ENCODE results near the gene CPLANE2.
"Not testable (repeated sequence)": the region's sequence is repeated elsewhere in the genome, so short reads cannot be mapped to it uniquely, and the experiment has no call there.

CPLANE2 gene

DNA sequence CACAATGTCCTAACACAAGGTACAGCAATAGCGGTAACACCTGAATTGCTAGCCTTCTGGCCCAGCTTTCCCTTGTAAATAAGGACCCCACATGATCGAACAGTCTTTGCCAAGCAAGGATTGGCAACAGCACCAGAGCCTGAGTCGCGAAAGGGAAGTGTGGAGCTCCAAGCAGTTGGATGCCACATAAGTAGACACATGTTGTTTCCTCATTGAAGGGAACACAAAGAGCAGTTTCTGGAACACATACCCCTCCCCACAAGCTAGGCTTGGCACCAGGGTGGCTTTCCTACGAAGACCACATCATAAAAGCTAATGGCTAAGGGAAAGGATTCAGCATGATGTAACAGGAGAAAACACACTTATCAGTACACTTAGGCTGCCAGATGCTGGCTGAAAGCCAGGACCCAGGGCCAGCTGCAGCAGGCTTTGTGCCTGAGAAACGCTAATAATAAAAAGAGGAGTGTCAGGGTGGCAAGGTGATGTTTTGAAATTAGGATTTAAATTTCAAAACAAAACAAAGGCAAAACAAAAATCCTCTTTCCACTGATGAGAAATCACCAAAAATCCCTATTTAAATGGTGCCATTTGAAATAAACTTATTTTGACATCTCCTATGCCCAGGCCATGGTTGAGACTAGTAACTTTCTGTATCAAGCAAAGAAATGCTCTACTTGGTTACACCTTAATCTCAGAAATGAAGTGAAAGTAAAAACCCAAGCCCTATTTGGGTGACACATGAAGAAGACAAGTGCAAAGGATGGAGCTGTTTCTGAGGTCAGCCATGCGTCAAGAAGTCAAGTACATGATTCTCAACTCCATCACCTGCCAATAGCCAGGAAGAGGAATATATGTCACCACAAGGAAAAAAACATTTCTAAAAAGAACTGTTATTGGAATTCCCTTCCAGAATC lies 11.9 kb upstream of the CPLANE2 start:
- DNase-seq, result no peak

DNA sequence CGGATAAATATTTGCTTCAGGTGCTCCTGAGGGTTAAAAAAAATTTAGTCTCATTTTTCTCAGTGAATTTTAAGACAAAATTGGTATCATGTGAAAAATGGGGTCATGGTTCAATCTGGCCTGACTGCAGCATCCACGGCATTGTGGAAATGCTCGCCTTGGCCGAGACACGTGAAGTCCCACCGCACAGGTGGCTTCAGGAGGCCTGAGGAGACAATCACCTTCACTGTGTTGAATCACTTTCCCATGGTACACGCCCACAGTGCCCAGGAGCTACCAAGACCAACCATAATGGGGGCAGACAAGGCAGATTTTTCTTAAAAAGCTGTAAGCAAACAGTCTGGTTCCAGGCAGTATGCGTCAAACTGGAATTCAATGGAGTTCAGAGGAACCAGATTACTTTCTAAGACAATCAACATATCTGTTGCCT lies 11.0 kb upstream of the CPLANE2 start:
- DNase-seq, result no peak

- no peak for DNase-seq
Observed at GRCh38 chr1:16247441-16247840, 10.5 kb upstream of the CPLANE2 start.

DNA sequence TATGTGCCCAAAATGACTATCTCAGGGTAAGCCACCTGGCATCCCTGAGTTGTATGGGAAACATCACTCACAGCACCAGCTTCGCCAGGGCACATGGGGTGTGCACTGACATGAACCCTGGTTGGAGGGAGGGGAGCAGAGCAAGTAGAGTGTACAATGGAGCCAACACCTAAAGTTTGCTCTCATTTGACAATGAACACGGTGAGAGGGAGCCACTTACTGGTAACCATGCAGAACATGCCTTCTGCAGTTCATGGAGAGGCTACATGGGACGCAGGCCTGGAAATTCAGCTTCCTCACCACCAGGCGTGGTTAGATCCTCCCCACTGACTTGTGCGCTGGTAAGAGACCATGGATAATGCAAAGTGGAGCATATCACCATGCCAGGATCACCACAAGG lies 10.0 kb upstream of the CPLANE2 start:
- no peak for DNase-seq

GRCh38 chr1:16246239-16246638 lies 9.3 kb upstream of the CPLANE2 start:
- not testable (repeated sequence) for DNase-seq

GRCh38 chr1:16245476-16246196 lies 8.7 kb upstream of the CPLANE2 start:
- DNase-seq, result no peak

DNA sequence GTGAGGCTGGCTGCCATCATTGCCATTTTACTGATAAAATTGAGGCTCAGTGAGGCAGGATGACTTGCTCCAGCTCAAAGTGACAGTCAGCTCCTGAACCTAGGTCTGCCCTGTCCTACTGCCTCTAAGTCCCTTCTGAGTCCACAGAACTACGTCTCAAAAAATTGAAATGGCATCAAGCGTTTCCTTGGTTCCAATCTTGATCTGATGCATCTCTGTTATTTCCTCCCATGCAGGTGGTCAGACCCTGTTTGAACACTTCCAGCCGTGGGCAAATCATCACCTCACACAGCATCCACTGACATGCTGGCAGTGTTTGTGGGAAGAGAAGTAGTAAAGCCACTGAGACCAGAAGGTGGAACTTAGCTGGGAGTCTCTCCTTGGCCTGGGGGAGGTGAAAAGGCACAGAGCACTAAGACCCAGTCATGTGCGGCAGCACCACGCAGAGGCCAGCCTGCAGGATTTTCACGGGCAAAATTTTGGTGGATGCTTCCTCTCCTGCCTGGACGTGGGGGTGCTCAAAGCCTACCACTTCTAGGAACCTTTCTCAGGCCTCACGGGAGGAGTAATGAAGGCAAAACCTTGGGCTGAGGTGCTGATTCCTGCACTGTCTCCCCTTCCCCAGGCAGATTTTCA lies 7.8 kb upstream of the CPLANE2 start:
- no peak for DNase-seq

GRCh38 chr1:16243936-16244649 lies 7.1 kb upstream of the CPLANE2 start:
- peak; percentile 43 for DNase-seq

- no peak for DNase-seq
Observed at GRCh38 chr1:16243215-16243610, 6.2 kb upstream of the CPLANE2 start.

DNA sequence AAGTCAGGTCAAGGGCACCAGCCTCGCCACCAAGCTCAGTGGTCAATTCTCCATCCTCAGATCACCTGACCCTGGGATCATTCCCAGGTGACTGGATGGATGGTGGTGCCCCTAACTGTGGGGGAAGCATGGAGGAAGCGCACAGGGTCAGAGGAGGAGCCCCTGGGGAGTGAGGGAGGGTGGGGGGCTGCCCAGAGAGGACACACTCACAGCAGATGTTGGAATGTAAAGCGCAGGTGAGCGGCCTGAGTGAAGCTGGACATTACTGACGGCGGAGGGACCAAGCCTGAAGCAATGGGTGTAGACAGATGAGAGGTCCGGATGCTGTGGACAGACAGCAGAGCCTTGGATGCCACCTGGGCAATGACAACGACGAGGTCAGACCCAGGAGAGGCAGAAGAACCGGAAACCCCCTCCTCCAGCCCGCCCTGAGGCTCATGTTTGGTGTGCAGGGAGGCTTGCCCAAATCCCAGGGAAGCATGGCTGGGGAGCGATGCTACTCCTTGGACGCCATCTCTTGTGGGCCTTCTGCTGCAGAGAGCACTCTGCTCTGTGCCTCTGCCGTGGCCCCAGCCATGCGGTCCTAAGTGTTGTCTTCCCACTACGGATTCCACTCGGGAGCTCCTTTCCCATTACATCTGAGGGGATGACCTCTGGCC lies 5.7 kb upstream of the CPLANE2 start:
- no peak for DNase-seq

DNA sequence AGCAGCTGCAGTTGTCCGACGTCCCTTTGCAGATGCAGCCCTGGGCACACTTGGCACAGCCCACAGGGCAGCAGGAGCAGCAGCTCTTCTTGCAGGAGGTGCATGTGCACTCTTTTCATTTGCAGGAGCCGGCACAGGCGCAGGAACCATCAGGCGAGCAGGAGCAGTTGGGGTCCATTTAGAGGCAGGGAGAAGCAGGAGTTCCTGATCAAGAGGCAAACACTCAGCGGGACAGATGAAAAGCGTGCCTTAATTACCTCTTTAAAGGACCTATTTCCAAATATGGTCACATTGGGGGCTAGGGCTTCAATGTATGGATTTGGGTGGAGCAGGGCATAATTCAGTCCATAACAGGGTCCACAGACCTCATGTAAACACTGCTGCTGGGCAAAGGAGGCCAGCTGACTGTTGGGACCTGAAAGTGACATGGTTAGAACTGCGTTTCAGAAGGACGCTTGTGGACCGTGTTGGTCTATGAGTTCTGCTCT lies 4.3 kb upstream of the CPLANE2 start:
- DNase-seq, result no peak

GRCh38 chr1:16239972-16240491 lies 3.0 kb upstream of the CPLANE2 start:
- no peak for DNase-seq

GRCh38 chr1:16237343-16237830 lies 404 bp upstream of the CPLANE2 start:
- no peak for DNase-seq

GRCh38 chr1:16235944-16236510 lies 956 bp downstream of the CPLANE2 start:
- no peak for DNase-seq

DNA sequence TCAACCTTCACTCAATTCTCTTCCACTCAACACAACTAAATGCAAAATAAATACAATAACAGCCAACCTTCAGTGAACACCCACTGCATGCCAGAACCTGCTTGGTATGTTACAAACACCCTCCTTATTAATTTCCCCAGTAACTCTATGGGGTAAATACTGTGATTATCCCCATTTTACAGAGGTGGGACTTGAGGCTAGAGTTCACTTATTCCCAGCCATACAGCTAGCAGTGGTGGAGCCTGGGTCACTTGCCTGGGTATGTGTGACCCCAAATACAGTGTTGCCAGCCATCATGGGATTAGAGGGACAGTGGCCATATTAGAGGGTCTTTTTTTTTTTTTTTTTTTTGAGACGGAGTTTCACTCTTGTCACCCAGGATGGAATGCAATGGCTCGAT lies 1.6 kb downstream of the CPLANE2 start:
- DNase-seq, result no peak

GRCh38 chr1:16233431-16233830 lies 3.6 kb downstream of the CPLANE2 start:
- no peak for DNase-seq

DNA sequence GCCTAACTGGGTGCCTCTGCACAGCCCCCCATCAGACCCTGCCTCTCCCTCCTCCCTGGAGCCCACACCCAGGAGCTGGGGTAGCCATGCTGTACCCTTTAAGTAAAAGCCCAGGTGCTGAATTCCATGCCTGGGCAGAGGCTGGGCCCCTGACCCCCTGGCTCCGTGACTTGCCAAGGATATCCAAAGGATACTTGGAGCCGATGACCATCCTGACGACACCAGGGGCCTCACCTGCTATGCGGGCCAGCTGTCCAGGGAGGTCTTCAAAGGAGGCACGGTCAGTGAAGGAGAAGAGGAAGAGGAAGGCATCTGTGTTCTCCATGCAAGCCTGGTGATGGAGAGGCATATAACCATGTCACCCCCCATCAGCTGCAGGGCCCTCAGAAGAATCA lies 4.7 kb downstream of the CPLANE2 start:
- no peak for DNase-seq

DNA sequence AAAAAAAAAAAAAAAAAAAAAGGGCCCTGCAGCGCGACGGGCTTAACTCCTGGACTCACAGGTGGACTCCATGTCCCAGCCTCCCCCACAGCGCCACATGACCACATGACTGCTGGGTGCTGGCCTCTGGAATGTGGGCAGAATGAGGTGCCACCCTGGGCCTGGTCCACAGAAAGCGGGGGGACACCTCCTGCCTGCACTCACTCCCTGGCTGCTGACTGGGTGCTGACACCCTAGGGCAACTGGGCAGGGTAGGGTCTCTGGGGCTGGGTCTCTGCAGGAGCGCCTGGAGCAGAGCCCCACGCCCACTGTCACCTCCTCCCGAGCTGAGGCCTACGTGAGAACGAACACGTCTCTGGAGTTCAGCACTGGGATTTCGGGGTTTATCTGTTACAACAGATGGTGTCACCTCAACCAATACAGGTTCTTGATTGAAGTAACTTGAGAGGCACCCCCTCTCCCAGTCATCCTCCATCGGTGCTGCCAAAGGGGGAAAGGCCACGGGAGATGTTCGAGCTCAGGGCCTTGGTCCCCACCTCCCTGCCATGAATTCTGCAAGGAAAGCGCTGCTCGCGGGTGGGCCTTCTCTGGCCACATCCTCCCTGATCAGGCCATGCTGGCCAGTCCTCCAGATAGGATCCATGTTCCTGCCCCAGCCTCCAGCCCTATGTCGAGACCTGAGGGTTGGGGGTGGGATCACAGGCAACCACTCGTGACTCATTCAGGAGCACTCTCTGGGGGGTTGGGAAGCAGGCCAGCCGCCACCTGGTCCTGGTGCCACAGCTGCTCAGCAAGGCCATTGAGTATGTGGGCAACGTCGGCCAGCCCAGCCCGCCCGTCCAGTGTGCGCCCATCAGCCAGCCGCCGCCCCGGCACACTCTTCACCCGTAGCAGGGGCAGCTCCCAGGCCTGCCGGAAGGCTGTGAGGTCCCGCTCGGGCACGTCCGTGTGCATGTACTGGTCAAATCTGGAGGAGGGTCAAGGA lies 5.4 kb downstream of the CPLANE2 start:
- DNase-seq, result no peak

GRCh38 chr1:16230744-16231143 lies 6.2 kb downstream of the CPLANE2 start:
- no peak for DNase-seq

Data from T1000 (cell line).